KOPT-K1 (cell line): ENCODE results near the gene UCP2.
A peak's percentile ranks its signal among the peaks of the same experiment; 100 is the strongest.
"Not testable (repeated sequence)": the region's sequence is repeated elsewhere in the genome, so short reads cannot be mapped to it uniquely, and the experiment has no call there.

Experiments
- H3K27ac ChIP-seq: fragments of 200-600 bp; sonication (generic); 2 replicates; pipeline ENCODE4 v1.5.1; 2016; ENCODE audit warnings: antibody characterized with exemption, mild to moderate bottlenecking, low read depth, low read length; ENCODE audit not compliant: poor library complexity, severe bottlenecking
- H3K36me3 ChIP-seq: fragments of 200-600 bp; sonication (generic); 2 replicates; pipeline ENCODE4 v1.5.1; 2017; ENCODE audit warnings: antibody characterized with exemption, mild to moderate bottlenecking, low read length, moderate library complexity; ENCODE audit not compliant: insufficient read depth
- H3K9me3 ChIP-seq: fragments of 200-600 bp; sonication (generic); 2 replicates; pipeline ENCODE4 v1.5.1; 2017; ENCODE audit warnings: antibody characterized with exemption, low read length, mild to moderate bottlenecking; ENCODE audit not compliant: insufficient read depth, poor library complexity, severe bottlenecking

The UCP2 gene

DNA sequence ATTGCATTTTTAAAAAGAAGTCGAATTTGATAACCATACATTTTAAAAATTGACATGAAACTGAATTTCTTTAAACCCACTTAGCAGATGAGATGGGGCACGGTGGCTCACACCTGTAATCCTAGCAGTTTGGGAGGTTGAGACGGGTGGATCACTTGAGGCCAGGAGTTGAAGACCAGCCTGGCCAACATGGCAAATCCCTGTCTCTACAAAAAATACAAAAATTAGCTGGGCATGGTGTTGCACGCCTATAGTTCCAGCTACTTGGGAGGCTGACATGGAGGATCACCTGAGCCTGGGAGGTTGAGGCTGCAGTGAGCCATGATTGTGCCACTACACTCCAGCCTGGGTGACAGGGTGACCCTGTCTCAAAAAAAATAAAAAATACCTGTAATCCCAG, 3.0 kb upstream of the UCP2 start:
- peaks cover 13% of the 10 kb centered on the region for H3K36me3 ChIP-seq
- not testable (repeated sequence) for H3K27ac ChIP-seq, H3K9me3 ChIP-seq

DNA sequence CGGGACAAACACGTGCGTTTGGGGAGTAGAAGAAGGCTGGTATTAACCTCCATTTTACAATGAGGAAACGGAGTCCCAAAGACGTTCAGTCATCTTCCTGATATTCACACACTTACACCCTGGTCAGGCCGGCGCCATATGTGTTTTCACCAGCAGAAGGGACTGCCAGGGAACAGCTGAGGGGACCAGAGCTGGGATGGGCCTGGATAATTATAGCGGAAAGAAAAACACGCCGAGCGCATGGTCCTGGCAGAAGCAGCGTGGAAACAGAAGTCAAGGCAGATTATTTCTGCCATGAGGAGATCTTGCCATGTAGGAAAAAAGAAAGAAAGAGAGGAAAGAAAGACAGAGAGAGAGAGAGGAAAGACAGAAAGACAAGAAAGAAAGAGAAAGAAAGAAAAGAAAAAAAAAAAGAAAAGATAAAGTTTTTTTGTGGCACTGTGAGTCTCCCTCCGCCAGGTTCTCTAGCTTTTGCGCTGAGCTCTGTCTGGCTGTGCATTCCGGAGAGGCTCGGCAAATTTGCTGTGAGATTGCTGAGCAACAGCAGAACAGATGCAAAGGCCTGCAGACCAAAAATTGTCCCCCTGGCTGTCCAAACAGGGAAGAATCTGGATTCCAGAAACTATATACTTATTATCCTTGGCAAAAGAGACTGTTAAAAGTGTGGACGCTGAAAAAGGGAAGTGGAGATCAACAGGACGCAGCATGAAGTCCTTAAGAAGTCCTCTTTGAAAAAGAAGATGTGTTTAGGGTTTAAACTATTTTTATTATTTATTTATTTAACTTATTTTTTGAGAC, 1.3 kb upstream of the UCP2 start:
- H3K36me3 ChIP-seq, result peaks cover 28% of the 10 kb centered on the region
- peak overlapping the region; percentile 99 for H3K27ac ChIP-seq
- H3K9me3 ChIP-seq, result no peaks in the 10 kb centered on the region

GRCh38 chr11:73982990-73983740, 522 bp upstream of the UCP2 start:
- Histone ChIP-seq H3K27ac (peak overlapping the region; percentile 99), H3K9me3 (no peaks in the 10 kb centered on the region), H3K36me3 (peaks cover 36% of the 10 kb centered on the region)

DNA sequence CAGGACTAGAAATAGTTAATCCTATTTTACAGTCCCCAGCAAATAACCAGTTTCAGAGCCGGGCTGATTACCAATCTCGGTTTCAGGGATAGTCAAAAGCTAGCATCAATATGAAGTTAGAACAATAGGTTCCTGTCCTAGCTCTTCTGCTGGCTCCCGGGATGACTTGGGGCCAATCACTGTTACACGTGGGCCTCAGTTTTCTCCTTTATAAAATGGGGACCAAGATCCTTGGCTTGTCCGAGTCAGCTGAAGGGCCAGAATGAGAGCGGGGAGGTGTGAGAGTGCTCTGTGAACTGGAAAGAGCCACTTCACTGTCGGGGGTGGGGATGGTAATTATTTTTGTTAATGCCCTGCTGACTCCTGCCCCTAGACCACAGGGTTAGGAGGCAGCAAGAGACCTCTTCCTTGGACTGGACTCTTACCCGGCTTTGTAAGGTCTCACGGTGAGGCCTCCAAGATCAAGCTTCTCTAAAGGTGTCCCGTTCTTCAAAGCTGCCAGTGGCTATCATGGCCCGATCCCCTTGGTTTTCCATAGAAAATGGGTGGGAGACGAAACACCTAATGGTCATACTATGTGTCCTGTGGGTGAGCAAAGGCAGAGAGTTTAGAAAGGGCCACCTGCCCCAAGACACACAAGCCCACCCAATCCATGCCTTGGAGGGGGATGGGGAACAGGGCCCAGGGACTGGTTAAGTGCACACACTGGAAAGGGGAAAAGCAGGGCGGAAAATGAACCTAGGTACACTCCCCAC, 1.4 kb downstream of the UCP2 start:
- Histone ChIP-seq H3K36me3 (peaks cover 55% of the 10 kb centered on the region), H3K27ac (peak overlapping the region; percentile 99)

DNA sequence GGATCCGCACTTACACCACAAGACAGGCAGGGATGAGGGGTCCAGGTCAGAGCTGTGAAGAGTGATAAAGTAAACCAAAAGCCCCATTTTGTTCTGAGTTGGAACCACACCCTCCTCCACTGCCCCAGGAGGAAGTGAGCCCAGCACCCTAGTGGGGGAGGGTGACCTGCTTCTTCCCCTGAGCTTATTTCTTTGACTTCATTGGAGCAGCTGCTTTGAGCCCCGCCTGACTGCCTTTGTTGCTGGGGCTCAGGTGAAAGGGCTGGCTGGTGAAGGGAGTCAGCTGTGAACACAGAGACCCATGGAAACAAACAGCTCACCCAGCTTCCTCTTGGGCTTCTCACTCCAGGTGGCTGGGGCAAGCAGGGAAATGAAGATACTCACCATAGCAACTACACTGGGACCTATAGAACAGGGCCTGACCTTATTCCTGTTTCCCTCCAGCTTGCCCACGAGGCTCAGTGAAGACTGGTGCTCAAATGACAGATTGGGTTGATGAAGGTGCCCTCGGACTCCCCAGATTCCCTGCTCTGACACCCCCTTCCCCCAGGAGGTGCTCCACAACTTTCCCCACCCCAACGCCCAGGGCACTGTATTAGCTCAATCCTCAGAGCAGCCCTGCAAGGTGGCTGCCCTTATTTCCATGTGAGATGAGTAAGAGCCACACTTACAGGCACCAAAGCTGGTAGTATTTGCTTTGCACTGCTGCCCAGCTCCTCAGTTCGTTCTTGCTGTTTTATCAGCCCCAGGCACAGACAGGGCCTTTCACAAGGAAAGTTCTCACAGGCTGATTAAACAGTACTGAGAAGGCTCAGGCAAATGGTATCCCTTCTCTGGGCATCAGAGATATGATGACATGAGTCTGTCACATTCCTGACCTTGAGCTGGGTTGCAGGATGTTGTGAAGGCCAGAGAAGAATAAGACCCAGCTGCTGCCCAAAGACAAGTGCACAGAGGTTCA, 2.4 kb downstream of the UCP2 start:
- peak overlapping the region; percentile 99 for H3K27ac ChIP-seq
- no peaks in the 10 kb centered on the region for H3K9me3 ChIP-seq
- peaks cover 64% of the 10 kb centered on the region for H3K36me3 ChIP-seq

More for the DNA sequence above, 1.4 kb downstream of the UCP2 start:
- H3K9me3 ChIP-seq, result no peaks in the 10 kb centered on the region

DNA sequence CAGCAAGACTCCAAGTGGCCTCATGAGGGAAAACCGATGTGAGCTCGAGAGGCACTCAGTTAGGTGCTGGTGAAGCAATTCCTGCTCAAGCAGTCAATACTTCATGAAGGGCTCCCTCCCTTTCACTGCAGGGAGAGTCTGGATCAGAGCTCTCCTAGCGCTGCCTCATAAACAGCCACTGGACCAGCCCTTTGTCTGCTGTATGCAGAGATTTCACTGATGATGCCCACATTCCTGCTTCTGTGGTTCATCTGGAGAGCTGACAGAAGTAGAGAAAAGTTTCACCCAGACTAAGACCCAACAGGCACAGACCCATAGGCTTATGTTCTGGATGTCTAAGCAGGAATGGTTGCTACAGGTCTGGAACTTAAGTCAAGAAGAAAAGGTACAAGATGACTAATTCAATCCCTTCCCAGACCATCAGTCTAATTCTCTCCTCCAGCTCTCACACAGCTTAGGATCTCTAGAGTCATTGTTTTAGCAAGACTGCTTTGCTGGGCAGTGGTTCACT, 4.0 kb downstream of the UCP2 start:
- H3K9me3 ChIP-seq, result no peaks in the 10 kb centered on the region
- no peak overlapping the region for H3K27ac ChIP-seq
- H3K36me3 ChIP-seq, result peaks cover 78% of the 10 kb centered on the region

- H3K36me3 ChIP-seq, result peaks cover 84% of the 10 kb centered on the region
- H3K9me3 ChIP-seq, result no peaks in the 10 kb centered on the region
- H3K27ac ChIP-seq, result no peak overlapping the region
Measured at GRCh38 chr11:73977856-73978519, 4.7 kb downstream of the UCP2 start.

DNA sequence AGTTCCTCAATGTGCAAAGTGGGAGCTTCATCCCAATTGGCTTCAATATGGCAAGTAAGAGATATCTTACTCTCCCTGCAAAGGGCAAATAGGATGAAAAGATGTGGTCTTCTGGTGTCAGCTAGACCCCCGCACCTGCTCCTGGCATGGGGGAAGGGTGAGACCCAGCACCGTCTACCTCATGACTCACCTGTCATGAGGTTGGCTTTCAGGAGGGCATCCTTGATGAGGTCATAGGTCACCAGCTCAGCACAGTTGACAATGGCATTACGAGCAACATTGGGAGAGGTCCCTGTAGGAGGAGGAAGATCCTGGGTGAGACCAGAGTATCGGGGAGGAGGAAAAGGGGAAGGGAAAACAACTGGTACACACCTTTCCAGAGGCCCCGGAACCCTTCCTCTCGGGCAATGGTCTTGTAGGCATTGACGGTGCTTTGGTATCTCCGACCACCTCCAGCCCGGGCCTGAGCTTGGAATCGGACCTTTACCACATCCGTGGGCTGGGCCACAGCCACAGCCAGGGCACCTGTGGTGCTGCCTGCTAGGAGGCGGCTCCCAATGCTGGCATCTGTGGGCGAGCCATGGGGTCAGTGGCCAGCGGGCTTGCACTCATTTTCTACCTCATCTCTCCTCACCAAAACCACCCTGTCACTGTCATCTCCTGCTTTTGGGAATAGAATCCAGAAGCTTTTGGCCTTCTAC, 6.0 kb downstream of the UCP2 start:
- Histone ChIP-seq H3K27ac (no peak overlapping the region), H3K36me3 (peaks cover 89% of the 10 kb centered on the region), H3K9me3 (no peaks in the 10 kb centered on the region)

- Histone ChIP-seq H3K36me3 (peaks cover 77% of the 10 kb centered on the region), H3K9me3 (no peaks in the 10 kb centered on the region), H3K27ac (peak overlapping the region; percentile 40)
Measured at GRCh38 chr11:73975479-73975757, 7.2 kb downstream of the UCP2 start.

DNA sequence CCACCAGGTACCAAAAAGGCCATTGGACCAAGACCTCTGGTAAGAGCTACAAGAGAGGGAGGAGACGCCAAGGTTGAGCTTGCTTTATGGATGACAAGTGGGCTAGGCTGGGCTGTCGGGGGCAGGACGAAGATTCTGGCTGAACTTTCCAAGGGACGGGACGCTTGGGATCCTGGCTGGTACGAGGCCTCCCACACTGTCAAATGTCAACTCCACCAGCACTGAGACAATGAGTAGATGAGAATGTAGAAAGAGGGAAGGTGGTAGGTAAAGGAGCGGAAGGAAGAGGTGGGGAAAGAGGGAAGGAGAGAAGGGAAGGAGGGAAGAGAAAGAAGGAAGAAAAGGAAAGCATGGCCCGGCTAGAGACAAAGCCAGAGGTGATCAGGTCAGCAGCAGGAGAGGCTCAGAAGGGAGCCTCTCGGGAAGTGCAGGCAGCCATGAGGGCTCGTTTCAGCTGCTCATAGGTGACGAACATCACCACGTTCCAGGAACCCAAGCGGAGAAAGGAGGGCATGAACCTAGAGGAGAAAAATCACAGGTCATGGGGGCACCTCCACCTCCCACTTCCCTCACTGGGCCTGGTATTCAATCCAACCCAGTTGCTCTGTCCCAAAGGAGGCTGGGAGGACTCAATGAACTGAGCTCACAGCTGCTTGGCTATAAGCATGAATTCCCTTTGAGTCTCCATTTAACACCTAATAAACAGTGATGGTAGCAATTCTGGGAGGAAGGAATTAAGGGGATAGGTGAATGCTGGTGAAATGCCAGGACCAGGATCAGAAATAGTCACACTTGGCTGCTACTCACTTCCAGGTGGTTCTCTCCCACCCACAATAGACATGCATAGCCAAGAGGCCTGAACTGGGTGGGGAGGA, 7.8 kb downstream of the UCP2 start:
- Histone ChIP-seq H3K36me3 (peaks cover 74% of the 10 kb centered on the region), H3K27ac (peak overlapping the region; percentile 40), H3K9me3 (no peaks in the 10 kb centered on the region)

GRCh38 chr11:73972620-73973449, 9.8 kb downstream of the UCP2 start:
- peaks cover 53% of the 10 kb centered on the region for H3K36me3 ChIP-seq
- peak overlapping the region; percentile 40 for H3K27ac ChIP-seq
- H3K9me3 ChIP-seq, result no peaks in the 10 kb centered on the region

GRCh38 chr11:73972187-73972586, 10.5 kb downstream of the UCP2 start:
- H3K9me3 ChIP-seq, result no peaks in the 10 kb centered on the region
- peaks cover 47% of the 10 kb centered on the region for H3K36me3 ChIP-seq
- no peak overlapping the region for H3K27ac ChIP-seq
